Central memory CD4-positive, alpha-beta T cell (primary cell): Measurements from ENCODE around the gene RSBN1L.
"Not testable (repeated sequence)": the region's sequence is repeated elsewhere in the genome, so short reads cannot be mapped to it uniquely, and the experiment has no call there.

ENCODE experiments used
- DNase-seq: peaks from one replicate; pipeline ENCODE4 v3.0.0; 2022

Gene RSBN1L

DNA sequence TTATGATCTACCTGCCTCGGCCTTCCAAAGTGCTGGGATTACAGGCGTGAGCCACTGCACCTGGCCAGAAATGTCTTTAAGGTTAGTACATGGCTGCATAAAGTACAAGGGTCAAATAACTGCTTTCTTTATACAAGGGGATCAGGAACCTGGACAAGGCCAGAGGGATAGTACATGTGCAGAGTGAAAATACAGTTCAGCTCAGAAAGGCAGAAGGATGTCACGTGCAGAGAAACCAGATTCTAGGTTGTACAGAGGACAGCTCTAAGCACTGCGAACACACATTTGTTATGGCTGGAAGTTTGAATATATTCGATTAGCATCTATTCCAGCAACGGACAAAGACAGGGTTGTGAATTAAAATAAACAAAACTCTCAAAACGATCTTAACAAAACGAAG is 6.0 kb upstream of the RSBN1L start:
- DNase-seq = no peak

DNA sequence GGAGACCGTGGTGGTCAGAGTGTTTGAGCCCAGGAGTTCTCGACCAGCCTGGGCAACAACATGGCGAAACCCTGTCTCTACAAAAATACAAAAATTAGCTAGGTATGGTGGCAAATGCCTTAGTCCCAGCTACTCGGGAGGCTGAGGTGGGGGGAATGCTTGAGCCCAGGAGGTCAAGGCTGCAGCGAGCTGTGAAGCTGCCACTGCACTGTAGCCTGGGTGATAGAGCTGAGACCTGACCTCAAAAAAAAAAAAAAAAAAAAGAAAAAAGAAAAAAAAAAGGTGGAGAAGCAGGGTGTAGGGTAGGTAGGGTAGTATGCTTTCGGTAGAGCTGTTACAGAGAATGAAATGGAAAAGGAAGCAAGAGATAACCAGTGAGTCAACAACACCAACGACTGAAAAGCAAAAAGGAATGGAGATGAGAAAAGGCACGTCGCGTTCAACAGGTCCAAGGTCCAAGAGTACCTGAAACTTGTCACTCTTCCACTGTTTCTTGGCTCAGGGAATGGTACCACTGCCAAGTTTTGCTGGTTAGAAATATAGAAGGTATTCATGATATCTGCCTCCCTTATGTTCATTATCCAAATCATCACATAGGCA is 4.3 kb upstream of the RSBN1L start:
- no peak for DNase-seq

DNA sequence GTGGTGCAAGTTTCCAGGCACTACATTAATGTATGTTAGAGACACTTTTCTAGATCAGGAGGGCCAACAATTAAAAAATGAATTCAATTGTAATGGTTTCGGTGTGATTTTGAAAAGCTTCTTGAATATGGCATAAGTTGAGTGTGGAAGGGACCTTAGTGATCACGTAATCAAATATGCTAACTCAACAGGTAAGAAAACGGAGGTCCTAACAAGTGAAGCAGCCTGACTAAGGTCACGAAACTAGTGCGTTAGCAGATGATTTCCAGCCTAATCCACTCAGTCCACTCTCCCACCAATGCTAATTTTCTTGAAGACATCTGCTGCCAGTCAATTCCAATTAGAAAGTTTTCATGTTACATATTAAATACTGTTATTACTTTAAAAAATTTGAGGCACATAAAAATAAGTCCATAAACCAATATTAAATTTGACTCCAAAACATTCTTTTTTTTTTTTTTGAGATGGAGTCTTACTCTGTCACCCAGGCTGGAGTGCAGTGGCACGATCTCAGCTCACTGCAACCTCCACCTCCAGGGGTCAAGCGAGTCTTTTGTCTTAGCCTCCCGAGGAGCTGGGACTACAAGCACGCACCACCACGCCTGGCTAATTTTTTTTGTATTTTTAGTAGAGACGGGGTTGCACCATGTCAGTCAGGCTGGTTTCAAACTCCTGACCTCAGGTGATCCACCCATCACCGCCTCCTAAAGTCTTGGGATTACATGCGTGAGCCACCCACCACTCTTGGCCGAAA is 2.3 kb upstream of the RSBN1L start:
- no peak for DNase-seq

DNA sequence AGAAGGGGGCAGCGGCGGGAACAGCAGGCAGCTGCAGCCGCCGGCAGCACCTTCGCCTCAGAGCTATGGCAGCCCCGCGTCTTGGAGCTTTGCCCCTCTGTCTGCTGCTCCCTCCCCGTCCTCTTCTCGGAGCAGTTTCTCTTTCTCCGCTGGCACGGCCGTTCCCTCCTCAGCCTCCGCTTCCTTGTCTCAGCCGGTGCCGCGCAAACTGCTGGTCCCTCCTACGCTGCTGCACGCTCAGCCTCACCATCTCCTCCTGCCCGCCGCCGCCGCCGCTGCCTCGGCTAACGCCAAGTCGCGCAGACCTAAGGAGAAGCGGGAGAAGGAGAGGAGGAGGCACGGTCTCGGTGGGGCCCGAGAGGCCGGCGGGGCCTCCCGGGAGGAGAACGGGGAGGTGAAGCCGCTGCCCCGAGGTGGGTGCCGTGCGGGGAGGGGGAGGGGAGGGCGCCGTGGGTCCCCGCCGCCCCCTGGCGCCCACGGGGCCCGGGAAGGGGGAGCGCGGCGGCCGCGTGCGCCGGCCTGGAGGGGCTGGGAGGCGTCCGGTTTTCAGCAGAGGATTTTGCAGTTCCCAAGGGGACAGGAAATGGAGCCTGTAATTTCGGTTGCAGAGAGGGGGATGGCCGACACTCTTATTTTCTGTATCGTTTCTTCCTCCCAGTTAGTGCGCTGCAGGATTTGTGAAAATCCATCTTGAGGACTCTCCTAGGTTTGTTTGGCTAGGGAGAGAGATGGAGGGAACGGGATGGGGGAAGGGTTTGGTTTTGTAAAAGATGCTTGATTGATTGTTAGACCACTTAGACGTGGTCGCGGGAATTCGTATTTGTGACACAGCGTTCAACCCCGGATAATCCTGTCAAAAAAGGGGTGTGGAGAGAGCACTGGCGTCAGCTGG is 630 bp downstream of the RSBN1L start:
- no peak for DNase-seq

DNA sequence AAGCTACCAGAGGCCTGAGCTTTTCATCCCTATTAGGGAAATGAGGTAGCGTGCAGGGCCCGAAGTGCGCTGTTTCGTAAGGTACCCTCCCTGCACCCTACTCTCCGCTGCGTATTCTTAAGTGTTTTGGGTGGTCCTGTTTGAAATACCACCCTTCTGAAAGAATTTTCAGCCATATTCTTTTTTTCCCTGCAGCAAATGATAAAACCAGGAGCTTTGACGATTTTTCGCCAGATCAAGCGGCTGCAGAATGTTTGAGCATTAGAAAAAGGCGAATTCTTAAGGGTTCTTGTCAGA is 1.2 kb downstream of the RSBN1L start:
- DNase-seq = no peak

DNA sequence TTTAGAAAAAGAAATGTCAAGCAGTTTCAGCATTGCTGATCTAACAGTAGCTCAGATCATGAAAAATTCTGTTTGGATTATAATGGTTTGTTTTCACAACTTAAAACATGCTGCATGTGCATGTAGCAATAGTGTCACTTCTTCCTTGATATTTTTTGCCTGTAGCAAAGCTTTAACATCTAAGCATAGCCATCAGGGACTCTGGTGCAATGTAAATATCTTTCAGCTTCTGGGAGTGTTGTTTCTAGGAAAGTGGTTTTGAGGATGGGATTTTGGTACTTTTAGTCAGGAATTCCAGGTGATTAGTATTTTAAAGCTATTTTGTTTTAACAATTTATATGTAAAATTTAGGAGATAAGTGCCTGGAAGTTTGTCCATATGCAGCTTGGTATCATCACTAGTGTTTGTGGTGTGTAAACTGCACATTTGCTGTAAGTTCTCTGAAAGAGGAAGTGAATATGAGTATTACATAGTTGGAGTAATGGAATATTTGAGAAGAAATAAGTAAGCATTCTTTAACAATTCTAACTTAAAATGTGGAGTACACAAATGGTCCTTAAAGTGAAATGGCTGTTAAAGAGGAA is 1.9 kb downstream of the RSBN1L start:
- DNase-seq = no peak

DNA sequence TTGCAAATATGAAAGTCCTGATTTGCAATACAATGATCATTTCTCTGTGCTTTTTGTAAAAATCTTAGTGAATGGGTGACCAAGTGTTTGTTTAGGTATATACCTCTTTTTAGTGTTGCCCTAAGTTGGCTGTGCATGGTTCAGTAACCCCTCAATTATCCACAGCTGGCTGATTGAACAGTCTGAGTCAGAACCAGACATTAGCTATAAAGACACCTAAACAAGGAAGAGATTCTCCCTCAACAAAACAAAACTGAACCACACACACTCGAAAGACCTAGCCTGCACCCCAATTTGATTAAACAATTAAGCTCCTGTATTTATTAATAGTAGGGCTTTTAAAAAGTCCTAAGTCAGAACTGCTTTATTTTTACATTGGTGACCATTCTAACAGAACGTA is 2.8 kb downstream of the RSBN1L start:
- DNase-seq = no peak

DNA sequence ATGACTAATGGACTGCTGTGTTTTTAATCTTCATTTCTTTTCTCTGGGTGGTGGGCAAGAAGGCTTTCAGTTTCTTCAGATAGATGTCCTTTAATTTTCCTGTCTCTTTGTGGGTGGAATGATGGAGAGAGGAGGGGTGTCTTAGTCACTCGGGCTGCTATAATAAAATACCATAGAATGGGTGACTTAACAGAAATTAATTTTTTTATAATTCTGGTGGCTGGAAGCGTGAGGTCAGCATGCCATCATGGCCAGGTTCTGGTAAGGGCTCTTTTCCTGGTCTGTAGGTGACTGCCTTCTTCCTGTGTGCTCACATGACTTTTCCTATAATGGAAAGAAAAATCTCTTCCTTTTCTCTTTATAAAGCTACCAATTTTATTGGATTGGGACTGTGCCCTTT is 6.3 kb downstream of the RSBN1L start:
- DNase-seq = no peak

DNA sequence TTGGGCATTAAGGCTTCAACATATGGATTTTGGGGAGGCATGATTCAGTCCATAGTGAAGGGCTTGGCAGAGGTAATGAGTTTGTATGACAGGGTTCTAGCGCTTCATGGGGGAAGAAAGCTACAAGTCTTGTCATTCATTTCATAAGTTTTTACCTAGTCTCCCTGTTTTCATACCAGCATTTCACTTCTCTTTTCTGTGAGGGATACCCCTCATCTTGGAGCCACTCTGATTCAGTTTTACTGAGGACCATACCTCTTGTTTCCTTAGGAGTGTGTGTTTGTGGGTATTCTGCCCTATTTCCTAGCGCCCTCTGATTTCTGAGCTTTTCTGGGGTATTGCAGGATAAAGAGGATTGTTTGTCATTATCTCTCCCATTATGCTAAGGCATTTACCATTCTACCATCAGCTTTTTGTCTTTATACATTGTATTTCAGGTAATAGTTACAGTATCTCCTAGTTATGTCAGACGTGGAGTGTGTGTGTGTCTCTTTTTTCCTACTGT is 6.8 kb downstream of the RSBN1L start:
- DNase-seq = no peak

DNA sequence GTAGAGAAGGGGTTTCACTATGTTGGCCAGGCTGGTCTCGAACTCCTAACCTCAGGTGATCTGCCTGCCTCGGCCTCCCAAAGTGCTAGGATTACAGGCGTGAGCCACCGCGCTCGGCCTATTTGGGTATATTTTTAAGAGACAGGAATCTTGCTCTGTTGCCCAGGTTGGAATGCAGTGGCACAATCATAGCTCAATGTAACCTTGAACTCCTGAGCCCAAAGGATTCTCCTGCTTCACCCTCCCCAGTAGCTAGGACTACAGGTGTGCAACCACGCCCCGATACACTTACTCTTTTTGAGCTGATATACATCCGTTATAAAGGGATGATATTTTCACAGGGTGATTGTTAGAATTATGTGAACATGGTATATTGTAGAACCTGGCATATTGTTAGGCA is 7.4 kb downstream of the RSBN1L start:
- DNase-seq = not testable (repeated sequence)

DNA sequence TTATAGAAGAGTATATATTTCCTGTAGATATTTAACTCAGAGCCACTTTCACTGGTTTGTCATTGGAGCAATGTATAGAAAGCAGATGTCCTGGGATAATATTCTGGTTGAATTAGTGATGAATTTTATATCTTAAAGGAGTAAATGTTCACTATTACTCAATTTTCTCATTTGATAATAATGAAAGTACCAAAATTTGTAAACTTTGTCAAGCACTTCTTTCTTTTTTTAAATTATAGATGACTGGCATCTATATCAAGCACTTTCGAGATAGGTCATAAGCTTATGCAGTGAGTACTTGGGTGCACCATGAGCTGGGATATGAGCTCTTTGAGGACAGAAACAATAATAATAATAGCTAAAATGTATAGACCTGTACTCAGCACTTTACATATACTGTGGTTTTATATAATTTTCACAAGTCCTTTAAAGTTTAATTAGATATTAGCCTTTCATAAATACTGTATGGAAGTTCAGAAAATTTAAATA is 11.3 kb downstream of the RSBN1L start:
- no peak for DNase-seq

DNA sequence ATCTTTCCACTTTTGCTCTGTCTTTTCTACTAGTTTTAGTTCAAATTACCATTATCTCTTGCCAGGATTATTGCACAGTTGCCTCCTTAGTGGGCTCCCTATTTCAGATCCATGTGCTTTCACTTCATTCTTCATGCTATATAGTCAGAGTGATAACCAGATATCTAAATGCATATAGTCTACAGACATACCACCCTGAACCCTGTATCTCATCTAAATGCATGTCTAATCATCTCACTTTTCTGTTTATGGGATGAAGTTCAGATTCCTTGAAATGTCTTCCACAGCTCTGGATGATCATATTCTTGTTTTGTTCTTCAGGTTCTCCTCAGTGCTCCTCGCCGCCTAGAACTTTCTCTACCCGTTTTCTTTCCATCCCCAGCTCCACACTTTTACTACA is 13.8 kb downstream of the RSBN1L start:
- no peak for DNase-seq

DNA sequence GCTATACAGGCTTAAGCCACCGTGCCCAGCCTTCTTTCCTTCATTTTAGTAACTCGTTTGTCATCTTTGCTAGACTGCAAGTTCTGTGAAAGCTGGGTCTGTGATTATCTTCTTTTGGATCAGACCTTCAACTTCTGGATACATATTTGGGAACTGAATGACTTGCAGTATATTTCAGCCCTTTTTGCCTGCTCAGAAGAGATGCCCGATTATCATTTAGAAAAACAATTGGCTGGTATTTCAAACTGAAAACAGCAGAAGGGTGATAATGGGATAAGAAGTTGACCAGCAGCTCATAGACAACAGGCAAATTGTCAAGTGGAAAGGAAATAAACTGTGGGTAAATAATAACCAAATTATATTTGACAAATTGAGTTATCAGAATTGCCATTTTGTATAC is 14.6 kb downstream of the RSBN1L start:
- no peak for DNase-seq

DNA sequence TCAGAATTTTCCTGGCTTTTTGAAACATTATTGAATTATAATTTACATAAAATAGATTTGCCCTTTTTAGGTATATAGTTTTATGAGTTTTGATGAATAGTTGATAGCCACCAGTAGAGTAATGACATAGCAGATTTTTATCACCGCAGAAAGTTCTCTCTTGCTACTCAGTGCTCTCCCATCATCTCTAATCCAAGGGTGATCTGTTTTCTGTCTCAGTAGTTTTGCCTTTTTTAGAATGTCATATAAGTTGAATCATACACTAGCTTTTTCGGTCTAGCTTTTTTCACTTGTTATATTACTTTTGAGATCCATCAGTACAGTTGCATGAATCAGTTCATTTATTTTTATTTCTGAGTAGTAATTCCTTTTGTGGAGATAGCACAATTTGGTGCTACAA is 17.9 kb downstream of the RSBN1L start:
- DNase-seq = no peak

DNA sequence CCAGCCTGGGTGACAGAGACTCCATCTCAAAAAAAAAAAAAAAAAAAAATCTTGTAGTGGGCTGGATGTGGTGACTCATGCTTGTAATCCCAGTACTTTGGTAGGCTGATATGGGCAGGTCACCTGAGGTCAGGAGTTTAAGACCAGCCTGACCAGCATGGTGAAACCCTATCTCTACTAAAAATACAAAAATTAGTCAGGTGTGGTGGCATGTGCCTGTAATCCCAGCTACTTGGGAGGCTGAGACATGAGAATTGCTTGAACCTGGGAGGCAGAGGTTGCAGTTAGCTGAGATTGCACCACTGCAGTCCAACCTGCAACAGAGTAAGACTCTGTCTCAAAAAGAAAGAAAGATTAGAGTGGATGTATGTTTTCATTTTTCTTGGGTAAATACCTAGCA is 18.7 kb downstream of the RSBN1L start:
- DNase-seq = not testable (repeated sequence)

DNA sequence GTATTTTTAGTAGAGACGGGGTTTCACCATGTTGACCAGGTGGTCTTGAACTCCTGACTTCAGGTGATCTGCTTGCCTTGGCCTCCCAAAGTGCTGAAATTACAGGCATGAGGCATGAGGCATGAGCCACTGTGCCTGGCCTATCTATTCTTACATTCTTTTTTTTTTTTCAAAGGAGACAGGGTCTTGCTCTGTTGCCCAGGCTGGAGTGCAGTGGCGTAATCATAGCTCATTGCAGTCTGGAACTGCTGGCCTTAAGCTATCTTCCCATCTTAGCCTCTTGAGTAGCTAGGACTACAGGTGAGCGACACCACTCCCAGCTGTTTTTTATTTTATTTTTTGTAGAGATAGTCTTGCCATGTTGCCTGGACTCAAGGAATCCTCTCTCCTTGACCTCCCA is 20.5 kb downstream of the RSBN1L start:
- no peak for DNase-seq

DNA sequence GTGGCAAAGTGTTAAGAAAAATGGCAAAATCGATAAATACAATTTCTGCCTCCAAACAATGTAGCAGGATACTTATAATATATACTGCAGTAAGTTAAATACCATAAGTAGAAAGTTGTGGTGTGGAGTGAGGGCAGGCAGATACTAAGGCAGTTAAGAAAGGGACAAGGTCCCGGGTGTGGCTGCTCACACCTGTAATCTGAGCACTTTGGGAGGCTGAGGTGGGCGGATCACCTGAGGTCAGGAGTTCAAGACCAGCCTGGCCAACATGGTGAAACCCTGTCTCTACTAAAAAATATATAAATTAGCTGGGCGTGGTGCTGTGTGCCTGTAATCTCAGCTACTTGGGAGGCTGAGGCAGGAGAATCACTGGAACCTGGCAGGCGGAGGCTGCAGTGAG is 21.3 kb downstream of the RSBN1L start:
- not testable (repeated sequence) for DNase-seq

DNA sequence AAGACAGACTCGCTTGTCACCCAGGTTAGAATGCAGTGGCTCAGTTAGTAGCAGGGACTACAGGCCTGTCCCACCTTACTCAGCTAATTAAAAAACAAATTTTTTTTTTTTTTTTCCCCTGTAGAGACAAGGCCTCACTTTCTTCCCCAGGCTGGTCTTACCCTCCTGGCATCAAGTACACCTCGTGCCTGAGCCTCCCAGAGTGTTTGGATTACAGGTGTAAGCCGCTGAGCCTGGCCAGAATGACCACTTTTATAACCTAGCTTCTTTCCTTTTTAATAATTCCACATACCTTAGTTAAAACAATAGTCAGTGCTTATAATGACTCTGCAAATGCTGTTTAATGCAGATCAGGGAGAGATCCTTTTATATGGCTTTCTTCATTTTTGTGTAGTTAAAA is 31.3 kb downstream of the RSBN1L start:
- DNase-seq = no peak

DNA sequence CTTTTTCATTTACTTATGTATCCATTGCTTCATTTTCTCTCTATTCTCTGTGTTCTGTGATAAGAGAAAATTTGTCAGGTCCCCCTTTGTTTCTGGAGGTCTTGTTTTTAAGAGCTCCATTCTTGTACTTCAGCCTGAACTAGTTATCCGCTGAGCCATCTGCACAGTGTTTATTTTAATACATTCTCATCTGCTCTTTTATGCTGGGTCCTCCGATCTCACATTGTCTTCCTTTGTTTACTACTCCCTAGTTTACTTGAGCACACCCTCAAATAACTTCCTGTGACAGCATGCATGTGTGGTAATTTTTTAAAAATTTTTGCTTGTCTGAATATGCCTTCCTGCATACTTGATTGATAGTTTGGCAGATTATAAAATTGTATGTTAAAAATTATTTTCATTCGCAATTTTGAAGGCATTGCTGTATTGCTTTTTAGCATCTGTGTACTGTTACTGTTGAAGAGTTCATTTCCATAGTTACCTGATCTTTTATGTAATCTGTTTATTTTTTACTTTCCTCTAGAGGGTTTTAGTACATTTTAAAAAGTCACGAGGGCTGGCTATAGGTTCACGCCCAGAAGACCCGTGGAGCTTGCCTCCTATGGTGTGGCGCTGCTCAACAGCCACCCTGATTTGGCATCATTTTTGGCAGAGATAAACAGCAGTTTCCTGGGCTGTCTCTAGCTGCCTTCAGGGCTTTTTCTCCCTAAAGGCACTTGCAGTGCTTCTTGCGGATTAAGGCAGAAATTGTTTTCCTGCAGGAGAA is 31.9 kb downstream of the RSBN1L start:
- DNase-seq = peak; percentile 14

DNA sequence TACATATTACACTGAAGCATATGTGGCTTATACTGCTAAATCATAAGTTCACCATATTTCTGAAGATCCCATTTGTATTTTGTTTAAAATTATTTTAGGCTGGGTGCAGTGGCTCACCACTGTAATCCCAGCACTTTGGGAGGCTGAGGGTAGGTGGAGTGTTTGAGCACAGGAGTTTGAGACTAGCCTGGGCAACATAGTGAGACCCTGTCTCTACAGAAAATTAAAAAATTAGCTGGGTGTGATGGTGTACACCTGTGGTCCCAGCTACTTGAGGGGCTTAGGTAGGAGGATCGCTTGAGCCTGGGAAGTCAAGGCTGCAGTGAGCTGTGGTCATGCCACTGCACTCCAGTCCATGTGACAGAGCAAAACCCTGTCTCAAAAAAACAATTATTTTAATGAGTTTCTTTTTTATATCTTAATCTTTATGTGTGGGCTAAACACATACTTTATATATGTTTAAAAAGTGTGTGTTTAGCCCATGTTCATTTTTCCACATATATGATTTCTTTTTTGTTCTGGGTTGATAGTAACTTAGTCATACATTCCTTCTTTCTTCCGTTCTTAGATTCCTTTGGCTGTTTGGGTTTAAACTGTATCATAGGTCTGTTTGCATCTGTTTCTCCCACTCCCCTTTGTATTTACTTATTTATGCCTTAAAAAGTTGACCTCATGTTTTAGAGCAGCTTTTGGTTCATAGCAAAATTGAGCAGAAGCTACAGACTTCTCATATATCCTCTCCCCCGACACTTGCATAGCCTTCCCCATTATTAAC is 33.5 kb downstream of the RSBN1L start:
- no peak for DNase-seq

DNA sequence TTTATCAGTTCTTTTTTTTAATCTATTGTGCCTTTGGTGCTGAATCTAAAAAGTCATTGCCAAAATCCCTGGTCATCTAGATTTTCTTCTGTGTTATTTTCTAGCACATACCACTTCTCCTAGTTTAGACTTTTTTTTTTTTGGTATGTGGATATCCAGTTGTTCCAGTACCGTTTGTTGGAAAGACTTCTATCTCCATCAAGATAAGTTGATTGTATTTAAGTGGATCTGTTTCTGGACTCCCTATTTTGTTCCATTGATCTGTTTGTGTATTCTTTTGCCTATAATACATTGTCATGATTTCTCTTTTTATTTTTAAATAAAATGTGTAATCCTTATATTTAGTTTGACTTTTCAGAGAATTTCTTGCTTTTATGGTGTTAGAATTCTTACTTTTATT is 35.5 kb downstream of the RSBN1L start:
- DNase-seq = no peak
